Peyer's patch (tissue), 4 donors: Measurements from ENCODE around the gene MACROH2A1. TPM values are rescaled to one million over a fixed set of nuclear protein-coding genes. Genes with fewer than 3 reads are reported as not detected.
A peak's percentile ranks its signal among the peaks of the same experiment; 100 is the strongest.

Experiments
- DNase-seq, 3 donors: peaks; one replicate each; pipeline ENCODE4 v3.0.0-alpha.2; 2017 to 2019
- H3K27ac ChIP-seq, 4 donors: fragments of 200-600 bp; sonication (generic); one replicate each; pipeline ENCODE4 v1.5.1; 2016 to 2019
- H3K27me3 ChIP-seq, 2 donors: fragments of 200-600 bp; sonication (generic); one replicate each; pipeline ENCODE4 v1.5.1; 2019
- H3K36me3 ChIP-seq, 3 donors: fragments of 200-600 bp; sonication (generic); one replicate each; pipeline ENCODE4 v1.5.1; 2016 to 2019
- H3K4me1 ChIP-seq, 4 donors: fragments of 200-600 bp; sonication (generic); one replicate each; pipeline ENCODE4 v1.5.1; 2016 to 2019
- H3K4me3 ChIP-seq, 4 donors: fragments of 200-600 bp; sonication (generic); 1 replicate in 3 of 4; 2 replicates in 1 of 4; pipeline ENCODE4 v1.5.1; 2016 to 2019; ENCODE audit warnings: mild to moderate bottlenecking in 1 of 4
- H3K9me3 ChIP-seq, 4 donors: fragments of 200-600 bp; sonication (generic); one replicate each; pipeline ENCODE4 v1.5.1; 2016 to 2019; ENCODE audit warnings: mild to moderate bottlenecking in 1 of 4
- POLR2A ChIP-seq, 2 donors: fragments of 450-650 bp; IDR thresholded peaks; one replicate each; pipeline ENCODE4 v1.5.1; 2017; ENCODE audit warnings: antibody characterized with exemption in 2 of 2, mild to moderate bottlenecking in 2 of 2, moderate library complexity in 2 of 2
- total RNA-seq, 4 donors: library from RNA; depleted of rRNA; stranded (reverse); fragments of >200 nt; gene quantifications; one replicate each; pipeline ENCODE4 v1.1.0, GENCODE V29; 2016
- TF ChIP-seq, protein P1 (sequence below), 6 experiments: fragments of 450-650 bp in 4 of 6; fragments of 200-600 bp in 2 of 6; sonication (generic) in 1 of 6; IDR thresholded peaks; one replicate each; pipeline ENCODE4 v1.5.1; 2017 to 2019; ENCODE audit warnings: antibody characterized with exemption in 6 of 6, mild to moderate bottlenecking in 3 of 6, moderate library complexity in 1 of 6

The MACROH2A1 gene
- total RNA-seq, 4 donors from 2014 or later: 407 to 489 (median 431) TPM

DNA sequence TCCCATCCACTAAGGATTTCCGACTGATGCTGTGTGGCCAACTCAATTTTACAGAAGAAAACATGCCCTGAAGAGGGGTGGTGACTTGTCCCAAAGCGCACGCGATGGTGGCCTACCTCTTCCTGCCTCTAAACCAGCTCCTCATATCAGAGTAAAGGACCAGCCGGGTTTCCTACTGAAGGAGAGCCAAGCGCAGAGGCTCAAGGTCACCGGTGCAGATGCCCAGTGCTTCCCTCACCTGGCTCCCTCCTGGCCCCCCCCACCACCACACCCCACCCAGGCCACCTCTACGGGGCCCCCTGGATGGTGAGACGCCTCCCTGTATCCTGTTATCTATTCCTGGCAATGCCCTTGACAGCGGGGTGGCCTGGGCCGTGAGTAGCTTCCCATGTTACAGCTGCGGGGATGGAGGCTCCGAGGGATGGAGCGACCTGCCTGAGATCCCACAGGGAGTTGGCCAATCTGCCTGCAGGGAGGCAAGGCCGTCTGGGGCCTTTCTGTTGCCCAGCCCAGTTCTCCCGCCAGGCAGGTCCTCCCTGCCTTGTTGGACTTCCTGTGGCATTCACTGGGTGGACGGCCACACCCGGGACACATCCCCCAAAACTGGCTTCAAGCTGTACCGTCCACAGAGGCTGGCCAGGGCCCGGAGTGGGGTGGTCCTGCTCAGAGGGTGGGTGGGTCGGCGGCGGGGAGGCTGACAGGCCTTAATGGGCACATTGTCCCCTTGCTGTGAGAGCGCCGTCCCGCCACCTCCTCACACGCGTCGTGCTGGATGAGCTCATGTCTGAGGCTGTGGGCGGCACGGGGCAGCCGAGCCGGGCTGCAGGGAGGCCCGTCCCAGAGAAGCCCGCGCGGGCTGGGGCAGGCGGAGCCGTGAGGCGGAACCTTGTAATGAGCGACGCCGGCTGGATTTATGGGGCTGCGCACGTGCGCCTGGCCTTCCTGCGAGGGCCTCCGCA, 72.5 kb downstream of the MACROH2A1 start:
- Histone ChIP-seq H3K9me3 (no peaks in the 10 kb centered on the region), H3K27ac (no peak overlapping the region), H3K36me3 (no peaks in the 10 kb centered on the region), H3K4me1 (no peaks in the 10 kb centered on the region), H3K4me3 (no peak overlapping the region), H3K27me3 (no peaks in the 10 kb centered on the region)
- no peak for TF ChIP-seq POLR2A (IDR thresholded peaks at IDR 0.05)
- TF ChIP-seq, protein P1, sequence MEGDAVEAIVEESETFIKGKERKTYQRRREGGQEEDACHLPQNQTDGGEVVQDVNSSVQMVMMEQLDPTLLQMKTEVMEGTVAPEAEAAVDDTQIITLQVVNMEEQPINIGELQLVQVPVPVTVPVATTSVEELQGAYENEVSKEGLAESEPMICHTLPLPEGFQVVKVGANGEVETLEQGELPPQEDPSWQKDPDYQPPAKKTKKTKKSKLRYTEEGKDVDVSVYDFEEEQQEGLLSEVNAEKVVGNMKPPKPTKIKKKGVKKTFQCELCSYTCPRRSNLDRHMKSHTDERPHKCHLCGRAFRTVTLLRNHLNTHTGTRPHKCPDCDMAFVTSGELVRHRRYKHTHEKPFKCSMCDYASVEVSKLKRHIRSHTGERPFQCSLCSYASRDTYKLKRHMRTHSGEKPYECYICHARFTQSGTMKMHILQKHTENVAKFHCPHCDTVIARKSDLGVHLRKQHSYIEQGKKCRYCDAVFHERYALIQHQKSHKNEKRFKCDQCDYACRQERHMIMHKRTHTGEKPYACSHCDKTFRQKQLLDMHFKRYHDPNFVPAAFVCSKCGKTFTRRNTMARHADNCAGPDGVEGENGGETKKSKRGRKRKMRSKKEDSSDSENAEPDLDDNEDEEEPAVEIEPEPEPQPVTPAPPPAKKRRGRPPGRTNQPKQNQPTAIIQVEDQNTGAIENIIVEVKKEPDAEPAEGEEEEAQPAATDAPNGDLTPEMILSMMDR (IDR thresholded peaks at IDR 0.05): no peak
- DNase-seq: peak in 1 of 3 donors; percentile 44

DNA sequence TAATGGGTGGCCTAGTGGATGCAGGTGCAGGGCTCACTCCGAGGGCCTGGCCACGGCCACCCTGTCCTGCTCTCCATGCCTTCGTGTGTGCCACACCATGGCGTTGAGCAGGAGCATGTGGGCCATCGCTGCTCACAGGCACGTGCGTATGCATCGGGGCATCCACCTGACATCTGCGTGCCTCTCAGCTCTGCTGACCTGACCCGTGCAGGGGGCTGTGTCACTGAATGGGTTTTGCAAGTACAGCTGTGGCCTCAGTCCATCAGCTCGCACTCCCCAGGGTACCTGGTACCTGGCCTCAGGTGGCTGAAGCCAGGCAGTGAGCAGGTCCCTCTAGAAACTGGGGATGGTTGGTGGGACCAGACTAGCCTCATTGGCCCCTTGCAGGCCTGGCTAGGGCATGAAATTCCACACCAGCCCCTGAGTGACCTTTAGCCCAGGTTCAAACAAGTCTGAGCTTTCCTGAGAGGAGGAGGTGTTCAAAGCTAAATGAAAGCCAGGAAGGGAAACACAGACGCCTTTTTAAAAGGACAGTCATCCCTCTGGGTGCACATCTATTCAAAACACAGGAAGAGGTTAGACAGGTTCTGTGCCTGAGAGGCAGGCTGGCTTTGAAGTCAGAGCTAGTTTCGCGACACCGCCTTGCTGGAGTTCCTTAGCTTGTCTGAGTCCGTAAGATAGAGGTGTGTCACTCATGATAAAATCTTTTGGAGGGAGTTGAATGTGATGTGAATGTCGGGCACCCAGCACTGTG, 74.0 kb downstream of the MACROH2A1 start:
- no peaks in the 10 kb centered on the region for H3K4me1 ChIP-seq
- H3K9me3 ChIP-seq: no peaks in the 10 kb centered on the region
- H3K4me3 ChIP-seq: no peak overlapping the region
- no peaks in the 10 kb centered on the region for H3K36me3 ChIP-seq
- H3K27ac ChIP-seq: no peak overlapping the region
- no peak for TF ChIP-seq POLR2A (IDR thresholded peaks at IDR 0.05)
- TF ChIP-seq, protein P1 (IDR thresholded peaks at IDR 0.05): no peak
- no peaks in the 10 kb centered on the region for H3K27me3 ChIP-seq
- no peak for DNase-seq

DNA sequence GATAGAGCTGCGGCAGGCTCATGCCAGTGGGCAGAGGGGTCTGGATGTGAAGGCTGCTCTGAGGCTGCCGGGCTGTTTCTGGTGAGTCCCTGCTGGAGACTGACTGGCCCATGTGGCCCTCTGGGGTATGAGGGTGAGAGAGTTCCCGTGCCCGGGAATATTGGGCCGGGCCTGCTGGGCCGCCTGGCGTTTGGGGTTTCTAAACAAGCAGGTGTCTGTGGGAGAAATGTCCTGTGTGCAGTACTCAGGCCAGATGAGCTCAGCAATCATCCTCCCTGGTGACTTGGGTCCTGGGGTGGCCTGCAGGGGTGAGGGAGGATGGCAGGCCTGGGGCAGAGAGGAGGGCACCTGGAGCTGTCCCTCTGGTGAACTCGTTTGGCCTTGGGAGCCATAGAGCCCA, 74.9 kb downstream of the MACROH2A1 start:
- TF ChIP-seq, protein P1 (IDR thresholded peaks at IDR 0.05): no peak
- no peak for TF ChIP-seq POLR2A (IDR thresholded peaks at IDR 0.05)
- DNase-seq: no peak
- Histone ChIP-seq H3K4me1 (no peaks in the 10 kb centered on the region), H3K36me3 (no peaks in the 10 kb centered on the region), H3K9me3 (no peaks in the 10 kb centered on the region), H3K27me3 (no peaks in the 10 kb centered on the region), H3K4me3 (no peak overlapping the region), H3K27ac (no peak overlapping the region)

DNA sequence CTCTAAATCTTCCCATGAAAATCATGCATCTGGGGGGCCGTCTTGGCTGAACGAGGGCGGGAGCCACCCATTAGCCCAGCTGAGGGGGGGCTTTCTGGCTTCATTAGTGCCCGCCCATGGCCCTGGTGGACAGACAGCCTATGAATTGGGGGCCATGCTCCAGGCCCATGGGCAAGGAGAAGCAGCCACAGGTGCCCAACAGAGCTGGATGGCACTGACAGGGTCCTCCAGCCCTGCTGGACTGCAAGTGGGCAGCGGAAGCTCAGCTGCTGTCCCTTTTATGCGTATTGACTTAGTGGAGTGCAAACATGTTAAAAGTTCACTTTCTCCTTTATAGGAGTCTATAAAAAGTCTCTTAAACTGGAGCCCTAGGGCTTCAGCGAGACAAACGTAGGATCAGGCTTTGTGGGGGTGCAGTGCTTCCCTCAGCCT, 75.3 kb downstream of the MACROH2A1 start:
- Histone ChIP-seq H3K27ac (no peak overlapping the region), H3K4me1 (no peaks in the 10 kb centered on the region), H3K4me3 (no peak overlapping the region), H3K27me3 (no peaks in the 10 kb centered on the region), H3K9me3 (no peaks in the 10 kb centered on the region), H3K36me3 (no peaks in the 10 kb centered on the region)
- TF ChIP-seq, protein P1 (IDR thresholded peaks at IDR 0.05): no peak
- TF ChIP-seq POLR2A (IDR thresholded peaks at IDR 0.05): no peak
- DNase-seq: no peak

DNA sequence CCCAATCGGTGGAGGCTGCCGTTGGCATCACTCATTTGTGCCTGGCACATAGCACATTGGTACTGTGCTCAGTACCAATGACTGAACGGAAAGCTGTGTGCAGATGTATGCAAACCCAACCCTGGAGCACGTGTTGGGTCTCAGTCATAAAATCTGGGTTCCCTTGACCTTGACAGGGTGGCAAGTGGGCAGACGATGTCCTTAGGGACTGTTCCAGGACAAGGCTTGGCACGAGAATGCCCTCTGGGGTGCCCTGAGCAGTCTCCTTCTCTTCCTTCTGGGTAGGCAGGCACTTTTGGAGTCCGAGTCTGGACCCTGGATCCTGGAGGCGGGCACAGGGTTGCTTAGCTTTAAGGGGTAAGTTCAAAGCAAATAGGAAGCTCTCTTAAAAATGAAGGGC, 75.8 kb downstream of the MACROH2A1 start:
- no peak overlapping the region for H3K27ac ChIP-seq
- H3K27me3 ChIP-seq: no peaks in the 10 kb centered on the region
- H3K36me3 ChIP-seq: no peaks in the 10 kb centered on the region
- no peaks in the 10 kb centered on the region for H3K4me1 ChIP-seq
- no peaks in the 10 kb centered on the region for H3K9me3 ChIP-seq
- no peak overlapping the region for H3K4me3 ChIP-seq
- no peak for DNase-seq
- no peak for TF ChIP-seq POLR2A (IDR thresholded peaks at IDR 0.05)

DNA sequence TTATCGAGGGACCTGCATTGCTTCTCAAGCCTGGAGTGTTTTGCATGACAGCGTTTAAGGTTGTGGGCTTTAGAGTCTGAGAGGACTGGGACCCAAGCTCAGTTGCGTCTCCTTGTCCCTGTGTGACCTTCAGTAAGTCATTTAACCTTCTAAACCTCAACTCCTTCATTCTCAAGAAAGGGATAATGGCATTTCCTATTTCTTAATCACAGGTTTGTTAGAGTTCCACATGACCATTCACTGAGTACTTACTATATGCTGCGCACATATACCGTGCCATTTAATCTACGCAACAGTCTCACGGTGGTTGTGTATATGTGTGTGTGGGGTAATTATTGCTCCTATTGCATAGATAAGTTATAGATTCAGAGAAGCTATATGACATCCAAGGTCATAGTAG, 76.3 kb downstream of the MACROH2A1 start:
- no peaks in the 10 kb centered on the region for H3K27me3 ChIP-seq
- TF ChIP-seq, protein P1 (IDR thresholded peaks at IDR 0.05): no peak
- H3K36me3 ChIP-seq: no peaks in the 10 kb centered on the region
- DNase-seq: no peak
- H3K9me3 ChIP-seq: no peaks in the 10 kb centered on the region
- no peak overlapping the region for H3K4me3 ChIP-seq
- no peak overlapping the region for H3K27ac ChIP-seq
- no peaks in the 10 kb centered on the region for H3K4me1 ChIP-seq
